Measurements from ENCODE around the gene TNFRSF25. TPM values are rescaled to one million over a fixed set of nuclear protein-coding genes. Genes with fewer than 3 reads are reported as not detected.

Gene TNFRSF25
- total RNA-seq, 1 experiment from 2014 or later = 19.4 TPM

DNA sequence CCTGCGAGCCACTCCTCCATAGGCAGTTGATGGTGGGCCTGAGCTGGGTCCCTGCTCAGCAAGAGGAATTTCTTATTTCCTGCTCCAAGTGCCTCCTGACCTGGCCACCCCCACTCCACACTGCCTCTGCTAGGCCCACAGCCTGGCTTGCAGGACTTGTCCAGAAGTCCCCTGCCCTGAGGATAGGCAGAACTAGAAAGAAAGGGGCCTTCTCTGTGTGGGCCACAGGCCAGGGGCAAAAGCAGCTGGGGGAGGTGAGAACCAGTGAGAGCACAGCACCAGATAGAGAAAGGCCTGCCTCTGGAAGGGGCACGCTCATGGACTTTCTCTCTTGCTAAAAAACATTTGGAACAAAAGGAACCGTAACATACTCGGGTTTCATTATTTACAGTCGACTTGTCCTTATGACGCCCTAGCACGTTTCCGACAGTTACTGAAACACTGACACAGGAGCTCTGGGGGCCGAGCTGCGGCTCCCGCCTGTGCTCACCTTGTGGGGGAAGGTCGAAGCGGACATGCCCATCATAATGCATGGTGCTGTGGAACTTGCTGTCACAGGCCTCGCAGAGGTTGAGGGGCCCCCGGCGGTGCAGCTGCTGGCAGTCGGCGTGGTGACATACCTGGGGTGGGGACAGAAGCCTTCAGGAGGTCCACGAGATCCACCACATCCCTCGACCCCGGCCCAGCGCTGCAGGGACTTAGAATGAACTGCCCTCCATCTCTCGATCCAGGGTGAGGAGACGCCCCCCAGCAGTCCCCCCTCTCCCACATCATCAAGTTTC lies 11.3 kb upstream of the TNFRSF25 start:
- no peak for TF ChIP-seq CTCF (conservative IDR thresholded peaks at IDR 0.05)
- H2BK12ac ChIP-seq (ENCODE audit: insufficient read length, low read depth, low read length) = no peak overlapping the region
- peaks cover 20 to 36% of the 10 kb centered on the region in 2 experiments for H3K4me1 Mint-ChIP-seq
- H4K20me1 ChIP-seq (ENCODE audit: control insufficient read depth, insufficient read depth, insufficient read length) = no peaks in the 10 kb centered on the region
- no peak overlapping the region for H3K56ac ChIP-seq (ENCODE audit: insufficient read length, low read depth, low read length)
- no peaks in the 10 kb centered on the region; a peak in 1 of 5 replicates for H3K9me3 Mint-ChIP-seq
- no peak overlapping the region for H3K27ac ChIP-seq (ENCODE audit: insufficient read length, low read depth, low read length)
- H3T11ph ChIP-seq (ENCODE audit: low read length) = no peak overlapping the region
- no peak overlapping the region for H2AK5ac ChIP-seq (ENCODE audit: insufficient read length, low read length)
- no peak overlapping the region for H3K4ac ChIP-seq (ENCODE audit: low read depth, low read length)
- no peak overlapping the region for H2BK120ac ChIP-seq (ENCODE audit: low read depth, low read length, poor library complexity, severe bottlenecking)
- no peak overlapping the region for H3K9ac ChIP-seq (ENCODE audit: extremely low read depth, insufficient read length, low read length)
- H3K23me2 ChIP-seq (ENCODE audit: insufficient read length, low read depth, low read length, poor library complexity, severe bottlenecking) = no peaks in the 10 kb centered on the region
- H3K27me3 ChIP-seq (ENCODE audit: insufficient read depth, low read length) = no peaks in the 10 kb centered on the region
- H3K14ac ChIP-seq (ENCODE audit: insufficient read depth, low read length) = no peak overlapping the region
- H3K27ac Mint-ChIP-seq = peak overlapping the region in 1 of 3 experiments; percentile 81; a peak in 2 of 7 replicates
- H3K4me2 ChIP-seq (ENCODE audit: insufficient read depth, insufficient read length, low read length) = no peak overlapping the region
- no peak overlapping the region for H2BK15ac ChIP-seq (ENCODE audit: low read depth, low read length)
- no peak overlapping the region for H4K5ac ChIP-seq (ENCODE audit: insufficient read length, low read depth, low read length)
- H2AFZ ChIP-seq (ENCODE audit: low read length) = no peak overlapping the region
- H3K79me1 ChIP-seq (ENCODE audit: insufficient read depth, low read depth, low read length, poor library complexity, severe bottlenecking) = no peaks in the 10 kb centered on the region
- H4K8ac ChIP-seq (replicated peaks; ENCODE audit: insufficient read length, low read depth, low read length) = no peak overlapping the region
- H3K4me1 ChIP-seq (ENCODE audit: insufficient read depth, low read length) = peaks cover 3% of the 10 kb centered on the region; the same call in 1 of the 2 replicates
- H2BK20ac ChIP-seq (ENCODE audit: low read depth, low read length, poor library complexity, severe bottlenecking) = no peak overlapping the region
- peaks cover 9 to 11% (median 9%) of the 10 kb centered on the region in 3 experiments; a peak in 6 of 7 replicates for H3K36me3 Mint-ChIP-seq (ENCODE audit: insufficient read depth in 1 of 3, low read depth in 3 of 3)
- no peaks in the 10 kb centered on the region for H3K9me3 ChIP-seq (ENCODE audit: control insufficient read depth, low read depth, low read length)
- no peak overlapping the region for H3K23ac ChIP-seq (ENCODE audit: insufficient read length, low read depth, low read length)
- H3K4me3 Mint-ChIP-seq = no peak overlapping the region
- no CpG with 5 or more reads among the region's 24 CpGs for WGBS (ENCODE audit: extremely low coverage, insufficient read length, low lambda C conversion rate)
- DNase-seq = no peak
- no peak overlapping the region for H3K18ac ChIP-seq (ENCODE audit: insufficient read length, low read depth, low read length)
- H4K91ac ChIP-seq (ENCODE audit: insufficient read length, low read depth, low read length) = no peak overlapping the region
- H3K79me2 ChIP-seq (ENCODE audit: insufficient read depth, low read length) = no peaks in the 10 kb centered on the region
- H3K27me3 Mint-ChIP-seq (ENCODE audit: low read depth) = no peaks in the 10 kb centered on the region
- H2BK5ac ChIP-seq (ENCODE audit: insufficient read length, low read length) = no peak overlapping the region

Data from H9 (cell line).